Measurements from ENCODE around the gene MINDY4. TPM values are rescaled to one million over a fixed set of nuclear protein-coding genes. Genes with fewer than 3 reads are reported as not detected.

The MINDY4 gene
- total RNA-seq, 1 donor from 2014 or later, result 2.8 TPM

- DNase-seq (no peak), ATAC-seq (ENCODE audit: poor library complexity) (peak; percentile 7)
- intact Hi-C loops (cut with DNase I), result no loop called here
These were observed 9.7 kb upstream of the MINDY4 start for GRCh38 chr7:30761214-30762156.

GRCh38 chr7:30764030-30764975, 6.9 kb upstream of the MINDY4 start:
- DNase-seq (no peak), ATAC-seq (ENCODE audit: poor library complexity) (peak; percentile 83)
- intact Hi-C loops (cut with DNase I), result no loop called here

GRCh38 chr7:30765408-30765807, 5.8 kb upstream of the MINDY4 start:
- DNase-seq (no peak), ATAC-seq (ENCODE audit: poor library complexity) (no peak)

GRCh38 chr7:30770845-30771173, 408 bp upstream of the MINDY4 start:
- no peak for ATAC-seq (ENCODE audit: poor library complexity)
- intact Hi-C loops (cut with DNase I), result no loop called here
- DNase-seq, result no peak

More at GRCh38 chr7:30765408-30765807, 5.8 kb upstream of the MINDY4 start:
- intact Hi-C loops (cut with DNase I), result no loop called here

GRCh38 chr7:30771880-30772425, 736 bp downstream of the MINDY4 start:
- DNase-seq (no peak), ATAC-seq (ENCODE audit: poor library complexity) (peak; percentile 15)
- intact Hi-C loops (cut with DNase I), result no loop called here

DNA sequence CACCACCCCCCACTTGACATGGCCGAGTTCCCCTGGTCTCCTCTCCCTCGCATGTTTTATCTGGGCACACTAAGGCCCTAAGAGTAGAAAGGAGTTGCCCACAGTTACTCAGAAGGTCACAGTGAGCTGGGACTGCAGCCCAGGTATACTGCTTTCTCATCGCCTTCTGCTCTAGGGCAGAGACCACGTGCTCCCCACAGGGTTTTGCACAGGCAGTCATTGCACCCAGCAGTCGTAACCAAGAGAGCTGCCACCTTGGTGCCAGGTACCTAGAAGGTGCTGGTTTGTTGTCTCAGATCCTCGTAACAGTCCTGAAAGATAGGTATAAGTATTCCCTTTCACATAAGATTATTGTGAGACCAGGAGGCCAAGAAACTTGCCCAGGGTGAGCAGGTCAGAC, 1.8 kb downstream of the MINDY4 start:
- no peak for DNase-seq
- intact Hi-C loops (cut with DNase I), result no loop called here
- no peak for ATAC-seq (ENCODE audit: poor library complexity)

DNA sequence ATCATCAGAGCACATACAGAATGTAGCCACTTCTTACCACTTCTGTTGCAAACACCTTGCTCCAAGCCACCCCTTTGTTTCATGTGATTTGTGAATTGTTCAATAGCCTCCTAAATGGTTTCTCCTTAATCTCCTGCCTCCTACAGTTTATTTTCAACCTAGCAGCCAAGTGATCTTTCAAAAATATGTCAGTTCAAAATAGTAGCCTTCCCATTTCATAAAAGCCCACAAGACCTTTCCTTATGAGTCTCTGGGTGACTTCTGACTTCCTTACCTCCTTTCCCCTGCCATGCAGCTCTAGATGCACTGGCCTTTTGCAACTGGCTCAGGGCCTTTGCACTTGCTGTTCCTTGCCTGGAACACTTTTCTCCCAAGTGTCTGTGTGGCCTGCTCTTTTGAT, 4.8 kb downstream of the MINDY4 start:
- ATAC-seq (ENCODE audit: poor library complexity), result no peak

GRCh38 chr7:30776971-30777370, 5.8 kb downstream of the MINDY4 start:
- intact Hi-C loops (cut with DNase I), result no loop called here
- DNase-seq (no peak), ATAC-seq (ENCODE audit: poor library complexity) (no peak)

More for the DNA sequence above, 4.8 kb downstream of the MINDY4 start:
- intact Hi-C loops (cut with DNase I), result no loop called here
- DNase-seq, result no peak

DNA sequence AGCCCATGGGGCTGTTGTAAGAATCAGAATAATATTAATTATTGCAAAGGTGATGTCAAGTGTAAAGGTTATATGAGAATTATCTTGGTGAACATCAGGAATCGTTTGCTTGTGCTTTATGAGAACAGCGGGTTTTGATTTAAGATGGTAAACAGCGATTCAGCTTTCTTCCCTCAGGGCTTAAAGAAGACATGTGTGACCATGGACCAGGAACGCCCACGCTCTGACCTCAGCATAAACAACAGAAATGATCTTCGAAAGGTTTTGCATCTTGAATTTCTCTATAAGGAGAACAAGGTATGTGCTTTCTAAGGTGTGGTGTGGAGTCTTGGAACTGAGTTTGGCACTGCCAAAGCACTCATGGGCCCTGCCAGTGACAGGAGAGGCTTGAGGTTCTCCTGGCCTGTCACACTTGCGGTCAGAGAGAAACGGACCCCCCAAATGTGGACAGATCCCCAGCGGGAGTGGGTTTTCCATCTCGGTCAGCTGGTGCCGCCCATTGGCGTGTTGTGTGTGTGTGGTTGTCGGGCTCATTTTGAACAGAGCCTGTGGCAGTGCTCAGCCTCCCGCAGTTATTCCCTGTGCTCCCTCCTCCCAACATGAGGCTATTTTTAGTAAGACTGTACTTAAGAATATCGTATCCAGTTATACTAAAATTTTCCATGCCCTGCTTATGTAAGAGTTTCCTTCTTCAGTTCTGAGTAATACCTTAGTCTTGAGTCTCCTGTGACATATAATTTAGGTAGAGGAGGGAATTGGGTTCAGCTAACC, 7.2 kb downstream of the MINDY4 start:
- DNase-seq, result no peak

GRCh38 chr7:30779574-30779973, 8.4 kb downstream of the MINDY4 start:
- intact Hi-C loops (cut with DNase I), result no loop called here
- no peak for ATAC-seq (ENCODE audit: poor library complexity)
- no peak for DNase-seq

More for the DNA sequence above, 7.2 kb downstream of the MINDY4 start:
- intact Hi-C loops (cut with DNase I), result no loop called here
- ATAC-seq (ENCODE audit: poor library complexity), result peak; percentile 79

- peak; percentile 86 for ATAC-seq (ENCODE audit: poor library complexity)
- DNase-seq, result peak; percentile 73
- intact Hi-C loops (cut with DNase I), result no loop called here
These were observed 9.7 kb downstream of the MINDY4 start for GRCh38 chr7:30780941-30781340.

DNA sequence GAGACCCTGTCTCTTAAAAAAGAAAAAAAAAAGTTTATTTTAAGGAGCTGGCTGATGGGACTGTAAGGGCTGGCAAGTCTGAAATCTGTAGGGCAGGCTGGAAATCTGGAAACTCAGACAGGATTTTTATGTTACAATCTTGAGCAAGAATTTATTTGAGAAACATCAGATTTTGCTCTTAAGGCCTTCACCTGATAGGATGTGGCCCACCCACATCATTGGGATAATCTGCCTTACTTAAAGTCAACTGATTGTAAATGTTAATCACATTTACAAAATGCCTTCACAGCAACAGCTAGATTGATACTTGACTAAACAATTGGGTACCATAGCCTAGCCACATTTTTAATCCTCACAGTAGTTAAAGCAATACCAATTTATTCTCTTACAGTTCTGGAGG, 11.5 kb downstream of the MINDY4 start:
- no peak for DNase-seq
- ATAC-seq (ENCODE audit: poor library complexity), result no peak
- intact Hi-C loops (cut with DNase I), result no loop called here

DNA sequence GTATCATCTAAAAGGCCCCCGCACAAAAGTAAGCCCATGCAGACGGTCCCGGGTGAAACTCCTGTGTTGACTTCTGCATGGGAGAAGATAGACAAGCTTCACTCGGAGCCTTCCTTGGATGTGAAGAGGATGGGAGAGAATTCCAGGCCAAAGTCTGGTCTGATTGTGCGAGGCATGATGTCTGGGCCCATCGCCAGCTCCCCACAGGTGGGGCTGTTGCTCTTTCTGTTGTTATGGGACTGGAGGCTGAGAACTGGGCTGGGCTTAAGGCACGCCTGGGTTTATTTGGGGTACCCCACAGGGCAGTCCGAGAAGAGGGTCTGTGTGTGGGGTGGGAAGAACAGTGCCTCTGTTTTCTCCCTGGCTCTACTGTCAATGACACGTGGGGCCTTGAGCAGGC, 14.6 kb downstream of the MINDY4 start:
- ATAC-seq (ENCODE audit: poor library complexity) (no peak), DNase-seq (no peak)
- intact Hi-C loops (cut with DNase I), result loop anchor here (5.0 kb wide), 1 partner anchor 38 kb away; no protein-coding TSS in a partner anchor

GRCh38 chr7:30787486-30787885, 16.3 kb downstream of the MINDY4 start:
- DNase-seq (no peak), ATAC-seq (ENCODE audit: poor library complexity) (no peak)
- intact Hi-C loops (cut with DNase I), result loop anchor here (5.0 kb wide), 1 partner anchor 40 kb away; no protein-coding TSS in a partner anchor

GRCh38 chr7:30788640-30789333, 17.6 kb downstream of the MINDY4 start:
- no peak for DNase-seq
- no peak for ATAC-seq (ENCODE audit: poor library complexity)
- intact Hi-C loops (cut with DNase I), result loop anchor here (5.0 kb wide), 1 partner anchor 41 kb away; no protein-coding TSS in a partner anchor

GRCh38 chr7:30789334-30789711, 18.1 kb downstream of the MINDY4 start:
- ATAC-seq (ENCODE audit: poor library complexity), result peak; percentile 64
- no peak for DNase-seq
- intact Hi-C loops (cut with DNase I), result loop anchor here (5.0 kb wide), 1 partner anchor 42 kb away; no protein-coding TSS in a partner anchor

DNA sequence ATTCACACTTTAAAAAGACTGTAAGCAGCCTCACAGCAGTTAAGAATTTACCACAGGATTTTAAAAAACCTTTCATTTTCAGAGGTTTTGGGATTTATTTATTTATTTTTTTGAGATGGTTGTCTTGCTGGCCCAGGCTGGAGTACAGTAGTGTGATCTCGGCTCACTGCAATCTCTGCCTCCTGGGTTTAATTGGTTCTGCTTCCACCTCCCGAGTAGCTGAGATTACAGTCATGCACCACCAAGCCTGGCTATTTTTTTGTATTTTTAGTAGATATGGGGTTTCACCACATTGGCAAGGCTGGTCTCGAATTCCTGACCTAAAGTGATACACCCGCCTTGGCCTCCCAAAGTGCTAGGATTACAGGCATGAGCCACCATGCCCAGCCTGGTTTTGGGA, 19.1 kb downstream of the MINDY4 start:
- intact Hi-C loops (cut with DNase I), result no loop called here
- DNase-seq (no peak), ATAC-seq (ENCODE audit: poor library complexity) (no peak)

DNA sequence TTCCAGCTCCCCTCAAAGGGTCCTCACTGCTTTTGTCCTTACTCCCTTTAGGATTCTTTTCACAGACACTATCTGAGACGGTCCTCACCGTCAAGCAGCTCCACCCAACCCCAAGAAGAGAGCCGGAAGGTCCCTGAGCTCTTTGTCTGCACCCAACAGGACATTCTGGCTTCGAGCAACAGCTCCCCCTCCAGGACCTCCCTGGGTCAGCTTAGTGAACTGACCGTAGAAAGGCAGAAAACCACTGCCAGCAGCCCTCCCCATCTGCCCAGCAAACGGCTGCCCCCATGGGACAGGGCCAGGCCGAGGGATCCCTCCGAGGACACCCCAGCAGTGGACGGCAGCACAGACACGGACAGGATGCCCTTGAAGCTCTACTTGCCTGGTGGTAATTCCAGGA, 19.9 kb downstream of the MINDY4 start:
- DNase-seq, result no peak
- intact Hi-C loops (cut with DNase I), result no loop called here

More for the DNA sequence above, 19.9 kb downstream of the MINDY4 start:
- ATAC-seq (ENCODE audit: poor library complexity), result peak; percentile 49
